ENCODE measurements around the gene NLK.

DNA sequence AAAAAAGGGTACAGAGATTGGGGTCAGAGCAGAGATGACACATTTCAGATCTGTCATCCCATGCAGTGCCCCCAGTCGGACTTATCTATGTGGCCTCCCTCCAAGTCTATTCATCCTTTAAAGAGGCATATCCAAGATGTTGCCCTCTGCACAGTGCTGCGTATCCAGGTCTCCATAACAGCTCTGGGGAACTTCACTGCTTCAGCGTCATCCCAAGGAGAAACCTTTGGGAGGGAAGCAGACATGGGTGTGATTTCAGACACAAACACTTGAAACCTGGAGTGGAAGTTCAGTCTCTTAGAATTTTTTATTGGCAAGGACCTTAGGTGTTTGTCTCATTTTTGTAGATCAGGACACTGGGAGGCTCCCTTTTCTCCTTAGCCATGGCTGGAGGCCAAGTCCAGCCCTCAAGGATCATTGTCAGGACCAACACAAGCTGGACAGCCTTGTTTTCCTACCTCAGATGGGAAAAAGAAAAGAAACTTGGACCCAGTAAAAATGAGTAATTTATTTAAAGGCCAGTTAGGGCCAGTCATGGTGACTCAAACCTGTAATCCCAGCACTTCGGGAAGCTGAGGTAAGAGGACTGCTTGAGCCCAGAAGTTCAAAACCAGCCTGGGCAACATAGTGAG, 23.9 kb upstream of the NLK start:
- TF ChIP-seq EP300 (IDR thresholded peaks at IDR 0.05; ENCODE audit: low read depth), result no peak
- TF ChIP-seq, protein P1, sequence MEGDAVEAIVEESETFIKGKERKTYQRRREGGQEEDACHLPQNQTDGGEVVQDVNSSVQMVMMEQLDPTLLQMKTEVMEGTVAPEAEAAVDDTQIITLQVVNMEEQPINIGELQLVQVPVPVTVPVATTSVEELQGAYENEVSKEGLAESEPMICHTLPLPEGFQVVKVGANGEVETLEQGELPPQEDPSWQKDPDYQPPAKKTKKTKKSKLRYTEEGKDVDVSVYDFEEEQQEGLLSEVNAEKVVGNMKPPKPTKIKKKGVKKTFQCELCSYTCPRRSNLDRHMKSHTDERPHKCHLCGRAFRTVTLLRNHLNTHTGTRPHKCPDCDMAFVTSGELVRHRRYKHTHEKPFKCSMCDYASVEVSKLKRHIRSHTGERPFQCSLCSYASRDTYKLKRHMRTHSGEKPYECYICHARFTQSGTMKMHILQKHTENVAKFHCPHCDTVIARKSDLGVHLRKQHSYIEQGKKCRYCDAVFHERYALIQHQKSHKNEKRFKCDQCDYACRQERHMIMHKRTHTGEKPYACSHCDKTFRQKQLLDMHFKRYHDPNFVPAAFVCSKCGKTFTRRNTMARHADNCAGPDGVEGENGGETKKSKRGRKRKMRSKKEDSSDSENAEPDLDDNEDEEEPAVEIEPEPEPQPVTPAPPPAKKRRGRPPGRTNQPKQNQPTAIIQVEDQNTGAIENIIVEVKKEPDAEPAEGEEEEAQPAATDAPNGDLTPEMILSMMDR (IDR thresholded peaks at IDR 0.05), result no peak
- no peak for TF ChIP-seq POLR2A (IDR thresholded peaks at IDR 0.05)

All from transverse colon (tissue), 3 donors.